Endothelial cell (in vitro differentiated cells): ENCODE data around the gene GNG14. TPM values are rescaled to one million over a fixed set of nuclear protein-coding genes. Genes with fewer than 3 reads are reported as not detected.
"Not testable (repeated sequence)": the region's sequence is repeated elsewhere in the genome, so short reads cannot be mapped to it uniquely, and the experiment has no call there.

Experiments used
- DNase-seq: peaks from one replicate; pipeline ENCODE4 v3.0.0; 2021; ENCODE audit warnings: low spot score
- H3K27ac Mint-ChIP-seq: one replicate; pipeline ENCODE4 v1.8.0; 2021; ENCODE audit warnings: mixed read lengths, inconsistent platforms; ENCODE audit not compliant: unreplicated experiment
- H3K27me3 Mint-ChIP-seq: one replicate; pipeline ENCODE4 v1.8.0; 2021; ENCODE audit warnings: mild to moderate bottlenecking, moderate library complexity, mixed read lengths, inconsistent platforms; ENCODE audit not compliant: unreplicated experiment
- H3K36me3 Mint-ChIP-seq: one replicate; pipeline ENCODE4 v1.8.0; 2021; ENCODE audit warnings: mild to moderate bottlenecking, low read depth, mixed read lengths, inconsistent platforms; ENCODE audit not compliant: unreplicated experiment
- H3K4me1 Mint-ChIP-seq: one replicate; pipeline ENCODE4 v1.8.0; 2021; ENCODE audit warnings: mild to moderate bottlenecking, mixed read lengths, inconsistent platforms; ENCODE audit not compliant: unreplicated experiment
- H3K4me3 Mint-ChIP-seq: one replicate; pipeline ENCODE4 v1.8.0; 2021; ENCODE audit warnings: mild to moderate bottlenecking, mixed read lengths, inconsistent platforms; ENCODE audit not compliant: unreplicated experiment
- H3K9me3 Mint-ChIP-seq: one replicate; pipeline ENCODE4 v1.8.0; 2021; ENCODE audit warnings: mixed read lengths, inconsistent platforms; ENCODE audit not compliant: unreplicated experiment
- total RNA-seq: library from RNA; stranded (reverse); fragmentation: NEBNext Ultra II Directional; extraction: Animal tissue kit (Norgen Biotek cat#: 25700); gene quantifications from one replicate; pipeline ENCODE4 v1.2.1, GENCODE V29; 2021; ENCODE audit not compliant: unreplicated experiment
- TF ChIP-seq, protein P1 (sequence below): fragments of 200-600 bp; sonication (generic); IDR thresholded peaks from one replicate; pipeline ENCODE4 v1.5.0; 2021; ENCODE audit warnings: antibody characterized with exemption; ENCODE audit not compliant: unreplicated experiment

Gene GNG14
- total RNA-seq, 1 donor from 2014 or later = not detected

DNA sequence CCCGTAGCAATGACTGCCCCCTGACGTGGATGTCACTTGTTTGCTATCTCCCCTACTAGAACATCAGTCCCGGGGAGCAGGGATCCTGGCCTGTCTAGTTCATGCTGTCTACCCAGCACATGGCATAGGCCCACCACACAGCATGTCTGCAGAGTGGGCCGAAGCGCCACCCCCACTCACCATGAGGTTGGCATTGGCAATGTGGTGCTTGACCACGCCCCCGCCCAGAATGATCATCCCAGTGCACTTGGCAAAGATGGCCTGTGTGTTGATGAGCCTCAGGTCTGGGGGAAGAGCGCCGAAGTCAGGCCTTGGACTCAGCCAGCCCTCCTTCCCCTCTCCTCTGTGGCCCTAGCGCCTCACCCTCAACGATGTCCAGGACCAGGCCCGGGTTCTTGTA lies 10.9 kb upstream of the GNG14 start:
- TF ChIP-seq, protein P1, sequence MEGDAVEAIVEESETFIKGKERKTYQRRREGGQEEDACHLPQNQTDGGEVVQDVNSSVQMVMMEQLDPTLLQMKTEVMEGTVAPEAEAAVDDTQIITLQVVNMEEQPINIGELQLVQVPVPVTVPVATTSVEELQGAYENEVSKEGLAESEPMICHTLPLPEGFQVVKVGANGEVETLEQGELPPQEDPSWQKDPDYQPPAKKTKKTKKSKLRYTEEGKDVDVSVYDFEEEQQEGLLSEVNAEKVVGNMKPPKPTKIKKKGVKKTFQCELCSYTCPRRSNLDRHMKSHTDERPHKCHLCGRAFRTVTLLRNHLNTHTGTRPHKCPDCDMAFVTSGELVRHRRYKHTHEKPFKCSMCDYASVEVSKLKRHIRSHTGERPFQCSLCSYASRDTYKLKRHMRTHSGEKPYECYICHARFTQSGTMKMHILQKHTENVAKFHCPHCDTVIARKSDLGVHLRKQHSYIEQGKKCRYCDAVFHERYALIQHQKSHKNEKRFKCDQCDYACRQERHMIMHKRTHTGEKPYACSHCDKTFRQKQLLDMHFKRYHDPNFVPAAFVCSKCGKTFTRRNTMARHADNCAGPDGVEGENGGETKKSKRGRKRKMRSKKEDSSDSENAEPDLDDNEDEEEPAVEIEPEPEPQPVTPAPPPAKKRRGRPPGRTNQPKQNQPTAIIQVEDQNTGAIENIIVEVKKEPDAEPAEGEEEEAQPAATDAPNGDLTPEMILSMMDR = no peak
- H3K36me3 Mint-ChIP-seq = peaks cover 38% of the 10 kb centered on the region
- no peak overlapping the region for H3K27ac Mint-ChIP-seq

DNA sequence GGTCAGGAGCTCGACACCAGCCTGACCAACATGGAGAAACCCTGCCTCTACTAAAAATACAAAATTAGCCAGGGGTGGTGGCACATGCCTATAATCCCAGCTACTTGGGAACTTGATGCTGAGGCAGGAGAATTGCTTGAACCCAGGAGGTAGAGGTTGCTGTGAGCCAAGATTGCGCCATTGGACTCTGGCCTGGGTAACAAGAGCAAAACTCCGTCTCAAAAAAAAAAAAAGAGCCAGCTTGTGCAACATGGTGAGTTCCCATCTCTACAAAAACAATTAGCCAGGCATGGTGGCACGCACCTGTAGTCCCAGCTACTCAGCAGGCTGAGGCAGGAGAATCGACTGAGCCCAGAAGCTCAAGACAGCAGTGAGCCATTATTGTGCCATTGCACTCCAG lies 9.8 kb upstream of the GNG14 start:
- H3K4me3 Mint-ChIP-seq, DNase-seq, H3K27ac Mint-ChIP-seq, H3K9me3 Mint-ChIP-seq: not testable (repeated sequence)
- H3K27me3 Mint-ChIP-seq = peaks cover 25% of the 10 kb centered on the region
- peaks cover 16% of the 10 kb centered on the region for H3K4me1 Mint-ChIP-seq
- peaks cover 33% of the 10 kb centered on the region for H3K36me3 Mint-ChIP-seq

More for the DNA sequence above, 10.9 kb upstream of the GNG14 start:
- Mint-ChIP-seq H3K27me3 (peaks cover 22% of the 10 kb centered on the region), H3K4me1 (peaks cover 18% of the 10 kb centered on the region), H3K9me3 (no peaks in the 10 kb centered on the region), H3K4me3 (peak overlapping the region; percentile 66)
- DNase-seq = no peak

DNA sequence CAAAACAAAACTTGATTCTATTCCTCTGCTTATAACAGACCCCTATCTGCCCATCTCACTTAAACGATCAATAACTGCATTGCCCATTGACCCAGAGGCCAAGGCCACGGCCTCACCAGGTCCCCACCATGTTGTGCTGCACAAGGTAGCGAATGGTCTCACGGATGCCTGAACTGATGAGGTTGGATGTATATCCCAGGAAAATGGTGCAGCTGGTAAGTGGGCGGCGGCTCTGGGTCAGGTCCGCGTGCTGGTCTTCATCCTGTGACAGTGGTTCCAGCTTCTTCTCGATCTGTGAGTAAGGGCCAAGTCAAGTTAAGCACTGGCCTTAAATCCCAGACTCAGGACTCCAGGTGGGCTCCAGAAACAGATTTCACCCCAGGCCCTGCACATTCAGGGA lies 7.8 kb upstream of the GNG14 start:
- TF ChIP-seq, protein P1 = no peak
- DNase-seq = no peak
- peaks cover 21% of the 10 kb centered on the region for H3K36me3 Mint-ChIP-seq
- peak overlapping the region; percentile 57 for H3K27ac Mint-ChIP-seq
- no peaks in the 10 kb centered on the region for H3K9me3 Mint-ChIP-seq
- peaks cover 6% of the 10 kb centered on the region for H3K4me1 Mint-ChIP-seq
- peak overlapping the region; percentile 76 for H3K4me3 Mint-ChIP-seq
- peaks cover 21% of the 10 kb centered on the region for H3K27me3 Mint-ChIP-seq

DNA sequence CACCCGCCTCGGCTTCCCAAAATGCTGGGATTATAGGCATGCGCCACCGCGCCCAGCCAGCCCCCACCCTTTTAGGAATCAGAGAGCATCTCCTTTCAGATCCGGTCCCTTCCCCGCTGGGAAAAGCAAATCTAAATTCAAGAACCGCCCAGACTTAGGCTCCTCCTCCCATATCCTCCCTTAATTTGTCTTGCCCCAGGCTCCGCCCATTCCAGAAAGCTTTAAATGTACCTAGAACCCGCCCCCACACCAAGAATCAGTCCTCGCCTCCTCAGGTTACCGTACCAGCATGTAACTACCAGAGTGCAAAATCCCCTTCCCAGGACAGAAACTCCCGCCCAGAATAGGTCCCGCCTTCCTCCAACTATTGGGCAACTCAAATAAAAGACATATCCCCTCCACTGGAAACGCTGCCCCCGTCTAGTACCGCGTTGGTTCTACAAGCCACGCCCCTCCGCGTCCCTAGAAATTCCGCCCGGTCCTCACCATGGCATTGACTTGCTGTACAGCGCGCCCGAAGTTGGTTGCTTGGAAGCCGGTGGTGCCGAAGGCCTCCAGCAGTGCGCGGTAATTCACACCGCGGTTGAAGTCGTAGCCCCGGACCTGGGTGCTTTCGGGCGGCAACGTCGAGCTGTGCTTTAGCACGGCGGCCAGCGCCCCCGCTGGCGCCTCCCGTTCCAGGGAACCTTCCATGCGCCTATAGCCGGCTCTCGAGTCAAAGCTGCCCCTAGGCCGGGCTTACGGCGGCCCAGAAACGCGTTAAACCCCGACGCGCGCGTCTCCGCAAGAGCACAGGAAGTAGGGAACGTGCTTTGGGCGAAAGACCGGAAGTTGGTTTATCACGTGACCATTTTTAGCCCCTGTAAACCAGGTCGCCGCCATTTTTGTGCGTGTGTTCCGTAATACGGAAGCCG lies 6.5 kb upstream of the GNG14 start, which contains the start of gene DHPS:
TSS of gene DHPS (minus strand) at position 807 of the 914 bp plus-strand sequence. CDS start at position 693, 114 bp downstream.
- peaks cover 6% of the 10 kb centered on the region for H3K4me1 Mint-ChIP-seq
- peak within 1 kb of the TSS; percentile 95 for H3K4me3 Mint-ChIP-seq
- DNase-seq = peak; percentile 85
- peak within 1 kb of the TSS; percentile 96 for H3K27ac Mint-ChIP-seq
- TF ChIP-seq, protein P1 = no peak
- peaks cover 20% of the 10 kb centered on the region for H3K36me3 Mint-ChIP-seq
- peaks cover 25% of the 10 kb centered on the region for H3K27me3 Mint-ChIP-seq
- no peaks in the 10 kb centered on the region for H3K9me3 Mint-ChIP-seq

DNA sequence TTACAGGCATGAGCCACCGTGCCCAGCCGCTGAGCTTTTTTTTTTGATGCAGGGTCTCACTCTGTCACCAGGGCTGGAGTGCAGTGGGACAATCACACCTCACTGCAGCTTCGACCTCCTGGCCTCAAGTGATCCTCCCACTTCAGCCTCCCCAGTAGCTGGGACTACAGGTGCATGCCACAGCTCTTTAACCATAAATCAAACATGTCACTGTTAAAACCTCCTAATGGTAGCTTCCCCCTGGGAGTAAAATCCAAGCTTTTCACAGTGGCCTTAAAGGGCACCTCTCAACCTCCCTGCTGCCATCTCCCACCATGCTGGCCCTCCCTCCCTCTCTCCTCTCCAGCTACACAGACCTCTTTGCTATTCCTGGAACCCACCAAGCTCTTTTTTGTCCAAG lies 2.0 kb upstream of the GNG14 start:
- no peak overlapping the region for H3K27ac Mint-ChIP-seq
- H3K4me1 Mint-ChIP-seq = peaks cover 6% of the 10 kb centered on the region
- H3K36me3 Mint-ChIP-seq = peaks cover 12% of the 10 kb centered on the region
- H3K9me3 Mint-ChIP-seq = no peaks in the 10 kb centered on the region
- H3K4me3 Mint-ChIP-seq = no peak overlapping the region
- TF ChIP-seq, protein P1 = no peak
- no peak for DNase-seq
- peaks cover 18% of the 10 kb centered on the region for H3K27me3 Mint-ChIP-seq
